PC-9 (cell line): Measurements from ENCODE around the gene SKP2. TPM values are rescaled to one million over a fixed set of nuclear protein-coding genes. Genes with fewer than 3 reads are reported as not detected.

Experiments used
- BruUV-seq: library from RNA; stranded (reverse); fragments of 400-500 nt; replicated peaks from 2 replicates; lab custom pipeline; 2021; lab: Mats Ljungman, UMichigan
- CTCF ChIA-PET: fragments of 300-600 bp; sonication (Branson Sonifier 250); formaldehyde crosslinking; loops from one replicate; lab custom pipeline; 2022; ENCODE audit warnings: antibody characterized with exemption; lab: Charles Lee
- POLR2A ChIA-PET: fragments of 300-600 bp; sonication (Branson Sonifier 250); formaldehyde crosslinking; loops from one replicate; lab custom pipeline; 2022; ENCODE audit warnings: antibody characterized with exemption; ENCODE audit not compliant: unreplicated experiment; lab: Charles Lee
- DNase-seq, 2 experiments: peaks; one replicate each; pipeline versions ENCODE4 v3.0.0 to v3.0.0-alpha.2; 2015 to 2022; ENCODE audit warnings: mixed read lengths in 1 of 2
- H2AFZ ChIP-seq: fragments of 200-600 bp; sonication (generic); 2 replicates; pipeline ENCODE4 v1.8.1; 2017; ENCODE audit warnings: antibody characterized with exemption
- H3F3A ChIP-seq: fragments of 200-600 bp; sonication (generic); 2 replicates; pipeline ENCODE4 v1.8.1; 2017; ENCODE audit warnings: antibody characterized with exemption, mild to moderate bottlenecking, low read depth; ENCODE audit not compliant: insufficient read depth
- H3K27ac ChIP-seq: fragments of 200-600 bp; sonication (generic); 2 replicates; pipeline ENCODE4 v1.6.1; 2016; ENCODE audit warnings: mixed run types
- H3K27me3 ChIP-seq: fragments of 200-600 bp; sonication (generic); 2 replicates; pipeline ENCODE4 v1.6.1; 2016; ENCODE audit warnings: low read depth, mixed run types; ENCODE audit not compliant: insufficient read depth
- H3K36me3 ChIP-seq: fragments of 200-600 bp; sonication (generic); 2 replicates; pipeline ENCODE4 v1.6.1; 2016; ENCODE audit warnings: low read depth, mixed run types
- H3K4me1 ChIP-seq: fragments of 200-600 bp; sonication (generic); replicated peaks from 2 replicates; pipeline ENCODE4 v1.6.1; 2016; ENCODE audit warnings: mixed run types; ENCODE audit not compliant: insufficient read depth
- H3K4me2 ChIP-seq: fragments of 200-600 bp; sonication (generic); 2 replicates; pipeline ENCODE4 v1.6.1; 2017; ENCODE audit warnings: mixed run types
- H3K4me3 ChIP-seq: fragments of 200-600 bp; sonication (generic); 2 replicates; pipeline ENCODE4 v1.6.1; 2016; ENCODE audit warnings: mixed run types
- H3K79me2 ChIP-seq: fragments of 200-600 bp; sonication (generic); 2 replicates; pipeline ENCODE4 v1.6.1; 2017; ENCODE audit warnings: low read depth, mixed run types
- H3K9me2 ChIP-seq: fragments of 200-600 bp; sonication (generic); 2 replicates; pipeline ENCODE4 v1.8.1; 2017; ENCODE audit warnings: mild to moderate bottlenecking; ENCODE audit not compliant: insufficient read depth
- H3K9me3 ChIP-seq: fragments of 200-600 bp; sonication (generic); 2 replicates; pipeline ENCODE4 v1.8.1; 2016; ENCODE audit warnings: low read depth; ENCODE audit not compliant: insufficient read depth
- H4K20me1 ChIP-seq: fragments of 200-600 bp; sonication (generic); 2 replicates; pipeline ENCODE4 v1.8.1; 2017; ENCODE audit not compliant: insufficient read depth
- EZH2 ChIP-seq: fragments of 200-600 bp; sonication (generic); IDR thresholded peaks from 2 replicates; pipeline ENCODE4 v1.8.0; 2017; ENCODE audit warnings: antibody characterized with exemption, low read depth
- intact Hi-C: fragments of 100-400 bp; cut with micrococcal nuclease; formaldehyde crosslinking; loops from one replicate; pipeline ENCODE4 v1.10.0; 2022; ENCODE audit not compliant: unreplicated experiment
- total RNA-seq: library from RNA; stranded (reverse); gene quantifications from 2 replicates; pipeline ENCODE4 v1.2.3, GENCODE V29; 2021
- TF ChIP-seq, protein P1 (sequence below): fragments of 200-600 bp; sonication (generic); conservative IDR thresholded peaks from 2 replicates; pipeline ENCODE4 v1.6.1; 2017; ENCODE audit warnings: mixed run types, antibody characterized with exemption, mild to moderate bottlenecking, moderate library complexity

The SKP2 gene
- total RNA-seq, 1 experiment from 2014 or later = 153 TPM

DNA sequence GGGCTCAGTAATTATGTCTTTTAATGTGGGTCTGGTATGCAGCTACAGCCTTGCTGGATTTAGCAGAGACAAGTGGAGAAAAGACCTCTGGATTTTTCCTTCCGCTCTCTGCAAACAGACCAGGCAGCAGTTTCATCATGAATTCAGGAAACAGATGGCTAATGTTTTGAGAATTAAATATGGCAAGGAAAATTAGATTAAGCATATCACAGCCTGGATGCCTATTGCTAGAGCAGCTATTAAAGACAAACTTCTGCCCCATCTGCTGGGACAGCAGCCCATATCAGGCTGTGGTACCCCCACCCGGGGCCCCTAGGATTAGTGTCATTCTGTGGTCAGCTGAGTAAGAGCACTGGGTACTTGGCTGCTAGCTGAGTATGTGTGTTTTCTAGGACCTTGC, 6.2 kb downstream of the SKP2 start:
- no peaks in the 10 kb centered on the region for H3K9me3 ChIP-seq
- H3K9me2 ChIP-seq = no peaks in the 10 kb centered on the region
- no peak overlapping the region for H2AFZ ChIP-seq
- no peak for DNase-seq
- POLR2A ChIA-PET = no interaction called here
- no TSS peak for BruUV-seq
- peaks cover 8% of the 10 kb centered on the region; the same call in 1 of the 2 replicates for H3K4me1 ChIP-seq
- H3K27me3 ChIP-seq = no peaks in the 10 kb centered on the region
- H3K36me3 ChIP-seq = peaks cover 42% of the 10 kb centered on the region
- no peaks in the 10 kb centered on the region for H3F3A ChIP-seq
- no peaks in the 10 kb centered on the region for H4K20me1 ChIP-seq
- H3K79me2 ChIP-seq = peaks cover 17% of the 10 kb centered on the region
- CTCF ChIA-PET = no interaction called here
- TF ChIP-seq, protein P1, sequence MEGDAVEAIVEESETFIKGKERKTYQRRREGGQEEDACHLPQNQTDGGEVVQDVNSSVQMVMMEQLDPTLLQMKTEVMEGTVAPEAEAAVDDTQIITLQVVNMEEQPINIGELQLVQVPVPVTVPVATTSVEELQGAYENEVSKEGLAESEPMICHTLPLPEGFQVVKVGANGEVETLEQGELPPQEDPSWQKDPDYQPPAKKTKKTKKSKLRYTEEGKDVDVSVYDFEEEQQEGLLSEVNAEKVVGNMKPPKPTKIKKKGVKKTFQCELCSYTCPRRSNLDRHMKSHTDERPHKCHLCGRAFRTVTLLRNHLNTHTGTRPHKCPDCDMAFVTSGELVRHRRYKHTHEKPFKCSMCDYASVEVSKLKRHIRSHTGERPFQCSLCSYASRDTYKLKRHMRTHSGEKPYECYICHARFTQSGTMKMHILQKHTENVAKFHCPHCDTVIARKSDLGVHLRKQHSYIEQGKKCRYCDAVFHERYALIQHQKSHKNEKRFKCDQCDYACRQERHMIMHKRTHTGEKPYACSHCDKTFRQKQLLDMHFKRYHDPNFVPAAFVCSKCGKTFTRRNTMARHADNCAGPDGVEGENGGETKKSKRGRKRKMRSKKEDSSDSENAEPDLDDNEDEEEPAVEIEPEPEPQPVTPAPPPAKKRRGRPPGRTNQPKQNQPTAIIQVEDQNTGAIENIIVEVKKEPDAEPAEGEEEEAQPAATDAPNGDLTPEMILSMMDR = no peak
- TF ChIP-seq EZH2 = no peak
- intact Hi-C loops = no loop called here
- H3K27ac ChIP-seq = no peak overlapping the region
- H3K4me3 ChIP-seq = no peak overlapping the region
- H3K4me2 ChIP-seq = no peak overlapping the region

DNA sequence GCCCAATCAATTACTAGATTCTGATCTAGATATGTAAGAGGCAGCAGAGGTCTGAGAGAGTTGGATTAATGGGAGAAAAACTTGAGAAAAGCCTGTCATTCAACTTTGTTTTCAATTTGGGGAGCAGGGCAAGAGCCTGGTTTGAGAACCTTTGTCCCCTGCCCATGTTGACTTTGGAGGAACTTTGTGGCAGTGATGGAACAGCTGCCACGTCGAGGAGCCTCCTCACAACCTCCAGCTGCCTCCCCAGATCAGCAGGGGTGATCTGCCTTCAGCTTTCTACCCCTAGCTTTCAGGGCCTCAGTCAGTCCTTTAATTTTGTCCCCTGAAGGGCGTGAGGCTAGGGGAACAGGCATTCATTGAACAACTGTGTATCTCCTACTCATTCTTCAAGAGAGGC, 8.7 kb downstream of the SKP2 start:
- no peaks in the 10 kb centered on the region for H3K9me2 ChIP-seq
- CTCF ChIA-PET = no interaction called here
- no TSS peak for BruUV-seq
- no peak overlapping the region for H2AFZ ChIP-seq
- DNase-seq = no peak
- POLR2A ChIA-PET = interaction anchor here (0.7 kb wide), 1 partner anchor 81 kb away, joined by 6 read pairs; no protein-coding TSS in a partner anchor
- H3F3A ChIP-seq = no peaks in the 10 kb centered on the region
- intact Hi-C loops = loop anchor here (2.0 kb wide), 1 partner anchor 14 kb away; no protein-coding TSS in a partner anchor
- no peak overlapping the region for H3K27ac ChIP-seq
- no peaks in the 10 kb centered on the region for H3K9me3 ChIP-seq
- H4K20me1 ChIP-seq = no peaks in the 10 kb centered on the region
- H3K4me3 ChIP-seq = no peak overlapping the region
- H3K36me3 ChIP-seq = peaks cover 34% of the 10 kb centered on the region
- no peaks in the 10 kb centered on the region for H3K4me1 ChIP-seq
- no peak for TF ChIP-seq EZH2
- TF ChIP-seq, protein P1 = no peak
- H3K4me2 ChIP-seq = no peak overlapping the region
- no peaks in the 10 kb centered on the region for H3K27me3 ChIP-seq
- no peaks in the 10 kb centered on the region; the same call in 1 of the 2 replicates for H3K79me2 ChIP-seq

DNA sequence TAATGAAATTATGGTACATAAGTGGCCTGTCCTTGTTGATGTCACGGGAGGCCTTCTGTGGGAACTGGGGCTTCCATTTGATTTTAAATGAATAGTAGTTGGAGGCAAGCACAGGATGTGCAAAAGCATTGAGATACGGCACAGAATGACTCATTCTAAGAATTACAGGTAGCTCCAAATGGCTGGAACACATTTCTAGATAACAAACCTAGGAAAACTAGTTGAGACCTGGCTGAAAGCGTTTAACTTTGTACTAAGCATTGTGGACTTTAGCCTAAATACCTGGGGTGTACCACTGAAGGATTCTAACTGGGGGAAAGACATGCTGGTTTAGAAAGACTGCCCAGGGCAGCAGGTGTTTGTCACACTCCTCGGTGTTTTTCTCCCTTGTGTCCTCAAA, 9.4 kb downstream of the SKP2 start:
- no TSS peak for BruUV-seq
- Histone ChIP-seq H3K36me3 (peaks cover 35% of the 10 kb centered on the region), H3K4me2 (no peak overlapping the region), H2AFZ (no peak overlapping the region), H3K4me1 (no peaks in the 10 kb centered on the region), H3K27me3 (no peaks in the 10 kb centered on the region), H4K20me1 (no peaks in the 10 kb centered on the region), H3F3A (no peaks in the 10 kb centered on the region), H3K9me2 (no peaks in the 10 kb centered on the region), H3K27ac (no peak overlapping the region), H3K79me2 (no peaks in the 10 kb centered on the region; the same call in 1 of the 2 replicates), H3K9me3 (no peaks in the 10 kb centered on the region), H3K4me3 (no peak overlapping the region)
- no peak for DNase-seq
- intact Hi-C loops = loop anchor here (2.0 kb wide), 1 partner anchor 13 kb away; no protein-coding TSS in a partner anchor
- no peak for TF ChIP-seq EZH2
- TF ChIP-seq, protein P1 = no peak
- CTCF ChIA-PET = no interaction called here
- POLR2A ChIA-PET = interaction anchor here (0.6 kb wide), 1 partner anchor 211 kb away, joined by 5 read pairs; no protein-coding TSS in a partner anchor
